Spinal cord (tissue), 10 donors: Measurements from ENCODE around the gene BUB3. TPM values are rescaled to one million over a fixed set of nuclear protein-coding genes. Genes with fewer than 3 reads are reported as not detected.
A peak's percentile ranks its signal among the peaks of the same experiment; 100 is the strongest.

Experiments used
- DNase-seq, 6 donors: peaks; one replicate each; pipeline versions ENCODE4 v3.0.0 to v3.0.0-alpha.2; 2013 to 2015; ENCODE audit warnings: low spot score in 6 of 6, low read depth in 4 of 6
- H3K27ac ChIP-seq: one replicate; pipeline ENCODE4 v1.5.1; 2013; ENCODE audit warnings: low read depth, low read length, control low read depth
- H3K27me3 ChIP-seq: one replicate; pipeline ENCODE4 v1.6.1; 2013; ENCODE audit warnings: low read length; ENCODE audit not compliant: control insufficient read depth, insufficient read depth
- H3K36me3 ChIP-seq: one replicate; pipeline ENCODE4 v1.6.1; 2013; ENCODE audit warnings: low read length; ENCODE audit not compliant: control insufficient read depth, insufficient read depth
- H3K4me1 ChIP-seq: one replicate; pipeline ENCODE4 v1.6.1; 2013; ENCODE audit warnings: low read length; ENCODE audit not compliant: control insufficient read depth, insufficient read depth
- H3K4me3 ChIP-seq: one replicate; pipeline ENCODE4 v1.5.1; 2013; ENCODE audit warnings: low read depth, low read length, control low read depth
- H3K9me3 ChIP-seq: one replicate; pipeline ENCODE4 v1.6.1; 2013; ENCODE audit warnings: low read length; ENCODE audit not compliant: control insufficient read depth, insufficient read depth
- WGBS: methylation state at CpG from one replicate; pipeline ENCODE4 v1.1.5; 2013; ENCODE audit warnings: missing lambda C conversion rate; ENCODE audit not compliant: insufficient coverage; 5-methylcytosine and 5-hydroxymethylcytosine counted together
- long read RNA-seq, 4 donors: transcript quantifications; one replicate each; lab custom pipeline, GENCODE V29; 2026
- polyA plus RNA-seq, 2 donors: library from polyadenylated mRNA; unstranded; fragments of 120-200 nt; gene quantifications; one replicate each; pipeline ENCODE4 v1.2.1, GENCODE V29; 2013; ENCODE audit not compliant: insufficient read length in 2 of 2
- total RNA-seq, 2 donors: library from RNA; depleted of rRNA in 1 of 2; stranded (reverse); fragments of 120-200 nt in 1 of 2; fragments of >200 nt in 1 of 2; gene quantifications; one replicate each; pipeline versions ENCODE4 v1.2.3 to v1.2.4, GENCODE V29; 2013 to 2014
- donor health status: healthy.

The BUB3 gene
- total RNA-seq (100 to 1,000 TPM in 1 of 2 donors, 10 to 100 TPM in 1; 97.7 to 125 TPM), polyA plus RNA-seq (10 to 100 TPM; 79.5 to 98.1 TPM)
- long read RNA-seq, donor 1, full-length matches to known transcripts: 35 of 102 reads
- long read RNA-seq, donor 1, partial matches to known transcripts: 67 of 102 reads
- long read RNA-seq, donor 1, other reads (novel, unspliced or antisense): 0 of 102 reads
- long read RNA-seq, donor 2, full-length matches to known transcripts: 8 of 14 reads
- long read RNA-seq, donor 2, partial matches to known transcripts: 6 of 14 reads
- long read RNA-seq, donor 2, other reads (novel, unspliced or antisense): 0 of 14 reads
- long read RNA-seq, donor 3, full-length matches to known transcripts: 11 of 34 reads
- long read RNA-seq, donor 3, partial matches to known transcripts: 23 of 34 reads
- long read RNA-seq, donor 3, other reads (novel, unspliced or antisense): 0 of 34 reads
- long read RNA-seq, donor 4, full-length matches to known transcripts: 33 of 74 reads
- long read RNA-seq, donor 4, partial matches to known transcripts: 41 of 74 reads
- long read RNA-seq, donor 4, other reads (novel, unspliced or antisense): 0 of 74 reads

- Histone ChIP-seq H3K27me3 (peaks cover 41% of the 10 kb centered on the region), H3K4me1 (peaks cover 28% of the 10 kb centered on the region), H3K27ac (peak within 1 kb of the TSS; percentile 89), H3K4me3 (peak within 1 kb of the TSS; percentile 91), H3K9me3 (no peaks in the 10 kb centered on the region), H3K36me3 (peaks cover 6% of the 10 kb centered on the region)
- DNase-seq: peak; percentile 97 to 100 (median 98)
- WGBS: under 1% methylated on average over 50 of the region's 50 CpGs
Observed at GRCh38 chr10:123154092-123154710, at the start of gene BUB3. Gene BUB3, plus strand, starts transcription at chr10:123154402. Its CDS starts 516 bp downstream, at chr10:123154918.

GRCh38 chr10:123109466-123109865 lies 44.7 kb upstream of the BUB3 start:
- no peaks in the 10 kb centered on the region for H3K27me3 ChIP-seq
- 86% methylated on average over 5 of the region's 7 CpGs for WGBS

GRCh38 chr10:123117644-123118417 lies 36.4 kb upstream of the BUB3 start:
- Histone ChIP-seq H3K36me3 (no peaks in the 10 kb centered on the region), H3K4me3 (no peak overlapping the region), H3K27me3 (peaks cover 15% of the 10 kb centered on the region), H3K4me1 (peaks cover 10% of the 10 kb centered on the region), H3K9me3 (no peaks in the 10 kb centered on the region), H3K27ac (no peak overlapping the region)
- 21% methylated on average over 18 of the region's 26 CpGs for WGBS
- peak in 1 of 6 donors; percentile 21 for DNase-seq

More at GRCh38 chr10:123109466-123109865, 44.7 kb upstream of the BUB3 start:
- DNase-seq: no peak
- H3K36me3 ChIP-seq: no peaks in the 10 kb centered on the region
- no peaks in the 10 kb centered on the region for H3K9me3 ChIP-seq
- no peak overlapping the region for H3K4me3 ChIP-seq
- no peaks in the 10 kb centered on the region for H3K4me1 ChIP-seq
- no peak overlapping the region for H3K27ac ChIP-seq

- Histone ChIP-seq H3K36me3 (no peaks in the 10 kb centered on the region), H3K27me3 (peaks cover 15% of the 10 kb centered on the region), H3K4me3 (no peak overlapping the region), H3K9me3 (no peaks in the 10 kb centered on the region), H3K27ac (no peak overlapping the region), H3K4me1 (peaks cover 10% of the 10 kb centered on the region)
- DNase-seq: no peak
- WGBS: 80% methylated on average over 7 of the region's 8 CpGs
Observed at GRCh38 chr10:123119081-123119480, 35.1 kb upstream of the BUB3 start.

GRCh38 chr10:123126246-123126645 lies 28.0 kb upstream of the BUB3 start:
- Histone ChIP-seq H3K27me3 (peaks cover 28% of the 10 kb centered on the region), H3K4me1 (no peaks in the 10 kb centered on the region), H3K27ac (no peak overlapping the region), H3K4me3 (no peak overlapping the region), H3K36me3 (no peaks in the 10 kb centered on the region), H3K9me3 (no peaks in the 10 kb centered on the region)
- WGBS: 92% methylated on average over 3 of the region's 5 CpGs
- no peak for DNase-seq

GRCh38 chr10:123129618-123130271 lies 24.5 kb upstream of the BUB3 start:
- no peaks in the 10 kb centered on the region for H3K36me3 ChIP-seq
- H3K27me3 ChIP-seq: peaks cover 63% of the 10 kb centered on the region
- H3K4me1 ChIP-seq: peaks cover 19% of the 10 kb centered on the region
- no peak overlapping the region for H3K27ac ChIP-seq
- no peak for DNase-seq
- no peak overlapping the region for H3K4me3 ChIP-seq
- whole genome bisulfite sequencing: 71% methylated on average over 3 of the region's 4 CpGs
- no peaks in the 10 kb centered on the region for H3K9me3 ChIP-seq

- Histone ChIP-seq H3K4me1 (peaks cover 48% of the 10 kb centered on the region), H3K36me3 (no peaks in the 10 kb centered on the region), H3K9me3 (no peaks in the 10 kb centered on the region), H3K27ac (no peak overlapping the region), H3K4me3 (peak overlapping the region; percentile 27), H3K27me3 (peaks cover 91% of the 10 kb centered on the region)
- WGBS: 2% methylated on average over 45 of the region's 48 CpGs
- peak in 5 of 6 donors; percentile 81 to 96 (median 83) for DNase-seq
Observed at GRCh38 chr10:123132576-123133477, 21.4 kb upstream of the BUB3 start.

- peaks cover 51% of the 10 kb centered on the region for H3K4me1 ChIP-seq
- no peak overlapping the region for H3K4me3 ChIP-seq
- 4% methylated on average over 33 of the region's 40 CpGs for WGBS
Observed at GRCh38 chr10:123133541-123134342, 20.5 kb upstream of the BUB3 start.

More at GRCh38 chr10:123133541-123134342, 20.5 kb upstream of the BUB3 start:
- Histone ChIP-seq H3K27ac (no peak overlapping the region), H3K36me3 (no peaks in the 10 kb centered on the region), H3K27me3 (peaks cover 96% of the 10 kb centered on the region), H3K9me3 (no peaks in the 10 kb centered on the region)
- DNase-seq: peak in 2 of 6 donors; percentile 23 to 40
